GM12878 (cell line): ENCODE measurements around the gene ZDHHC18. TPM values are rescaled to one million over a fixed set of nuclear protein-coding genes. Genes with fewer than 3 reads are reported as not detected.
A peak's percentile ranks its signal among the peaks of the same experiment; 100 is the strongest.

Experiments used
- ATAC-seq: fragments of 200-7000 bp; cut with Tn5 transposase; 3 replicates; pipeline ENCODE4 v1.9.1; 2020; ENCODE audit warnings: mild to moderate bottlenecking, moderate library complexity
- BruUV-seq: library from RNA; stranded (reverse); fragments of 400-500 nt; replicated peaks from 2 replicates; lab custom pipeline; 2021; lab: Mats Ljungman, UMichigan
- CTCF ChIA-PET: fragments of 300-600 bp; sonication (Branson Sonifier 250); formaldehyde crosslinking; extraction: SDS; loops from one replicate; lab custom pipeline; 2021; ENCODE audit warnings: inconsistent platforms; lab: Yijun Ruan, JAX
- POLR2A ChIA-PET: fragments of 350-600 bp; formaldehyde crosslinking; extraction: SDS; loops from one replicate; lab custom pipeline; 2021; ENCODE audit warnings: inconsistent platforms; lab: Charles Lee
- RAD21 ChIA-PET: fragments of 300-600 bp; sonication (Branson Sonifier 250); formaldehyde crosslinking; loops from one replicate; lab custom pipeline; 2023; ENCODE audit warnings: antibody characterized with exemption; ENCODE audit not compliant: unreplicated experiment; lab: Charles Lee
- SMC1A ChIA-PET: fragments of 300-600 bp; sonication (Branson Sonifier 250); formaldehyde crosslinking; loops from one replicate; lab custom pipeline; 2023; ENCODE audit not compliant: unreplicated experiment, uncharacterized antibody; lab: Charles Lee
- DNase-seq: peaks from one replicate; pipeline ENCODE4 v3.0.0-alpha.2; 2011; ENCODE audit warnings: low read depth, low spot score
- FAIRE-seq: peaks from 3 replicates; lab custom pipeline; 2011; peaks lifted over from hg19 to GRCh38; lab: Jason Lieb, UNC
- H2AFZ ChIP-seq: 2 replicates; pipeline ENCODE4 v1.6.0; 2011; ENCODE audit warnings: low read depth, low read length, control low read depth; ENCODE audit not compliant: control insufficient read depth
- H3K27ac ChIP-seq: 2 replicates; pipeline ENCODE4 v1.5.1; 2011; ENCODE audit warnings: control low read depth; ENCODE audit not compliant: control insufficient read depth, insufficient read depth
- H3K27me3 ChIP-seq, 2 experiments: replicated peaks in 1 of 2; 2 replicates each; pipeline versions ENCODE4 v1.6.0 to v1.6.1; 2011; ENCODE audit warnings: low read length in 1 of 2; ENCODE audit not compliant: control insufficient read depth in 2 of 2, insufficient read depth in 2 of 2
- H3K36me3 ChIP-seq, 2 experiments: 2 replicates each; pipeline ENCODE4 v1.5.1; 2011; ENCODE audit warnings: low read length in 1 of 2; ENCODE audit not compliant: control insufficient read depth in 2 of 2, insufficient read depth in 2 of 2
- H3K4me1 ChIP-seq: 2 replicates; pipeline ENCODE4 v1.6.1; 2011; ENCODE audit warnings: mild to moderate bottlenecking, low read length, moderate library complexity, mixed read lengths; ENCODE audit not compliant: control insufficient read depth, insufficient read depth
- H3K4me2 ChIP-seq: 2 replicates; pipeline ENCODE4 v1.6.0; 2011; ENCODE audit warnings: control low read depth; ENCODE audit not compliant: control insufficient read depth, insufficient read depth
- H3K4me3 ChIP-seq: fragments of 200-600 bp; sonication (generic); 2 replicates; pipeline ENCODE4 v1.5.1; 2016
- H3K79me2 ChIP-seq: 2 replicates; pipeline ENCODE4 v1.6.0; 2011; ENCODE audit warnings: low read length; ENCODE audit not compliant: control insufficient read depth, insufficient read depth
- H3K9ac ChIP-seq: 2 replicates; pipeline ENCODE4 v1.8.0; 2011; ENCODE audit warnings: low read length, control low read depth, mixed read lengths; ENCODE audit not compliant: control insufficient read depth, insufficient read depth
- H3K9me3 ChIP-seq: replicated peaks from 3 replicates; pipeline ENCODE4 v1.5.1; 2011; ENCODE audit warnings: mild to moderate bottlenecking, low read length; ENCODE audit not compliant: control insufficient read depth, insufficient read depth
- H4K20me1 ChIP-seq: 2 replicates; pipeline ENCODE4 v1.6.0; 2011; ENCODE audit not compliant: control insufficient read depth, insufficient read depth
- ZNF384 ChIP-seq: IDR thresholded peaks from 2 replicates; pipeline ENCODE4 v1.6.1; 2012; ENCODE audit warnings: low read depth, mild to moderate bottlenecking, low read length, improper control_type of control experiment, borderline replicate concordance
- WGBS: methylation state at CpG from one replicate; pipeline ENCODE4 v1.1.6; 2016; ENCODE audit warnings: low lambda C conversion rate; ENCODE audit not compliant: insufficient replicate concordance, insufficient coverage; ENCODE audit errors: missing lambda C conversion rate; 5-methylcytosine and 5-hydroxymethylcytosine counted together
- in situ Hi-C: fragments of 300-500 bp; cut with MboI; formaldehyde crosslinking; loops from 9 replicates; pipeline ENCODE4 v1.14.3; 2018; ENCODE audit warnings: mixed read lengths
- intact Hi-C: fragments of 100-400 bp; cut with micrococcal nuclease; formaldehyde crosslinking; loops from one replicate; pipeline ENCODE4 v1.14.2; 2022; ENCODE audit not compliant: unreplicated experiment
- polyA plus RNA-seq, 11 experiments: library from polyadenylated mRNA; depleted of rRNA in 4 of 11; unstranded in 6 of 11; stranded (reverse) in 5 of 11; fragments of >200 nt; fragmentation: Nextera tagmentation in 4 of 11; fragmentation: Illumina TruSeq in 1 of 11; extraction: Ambion mirVana in 4 of 11; extraction: Trizol in 1 of 11; gene quantifications; 1 replicate in 1 of 11; 2 replicates in 10 of 11; pipeline versions ENCODE4 v1.2.1 to v1.2.3, GENCODE V29; 2011 to 2016; ENCODE audit warnings: inconsistent platforms in 2 of 11, missing spikeins in 2 of 11, low read depth in 1 of 11
- total RNA-seq, 4 experiments: library from RNA; depleted of rRNA in 3 of 4; stranded (reverse); fragments of >200 nt in 3 of 4; fragmentation: Illumina TruSeq in 1 of 4; extraction: Trizol in 1 of 4; gene quantifications; 2 replicates each; pipeline versions ENCODE4 v1.2.1 to v1.2.3, GENCODE V29; 2013 to 2021
- TF ChIP-seq, protein P1 (sequence below): IDR thresholded peaks from 2 replicates; pipeline ENCODE4 v1.6.1; 2012; ENCODE audit warnings: improper control_type of control experiment, low read depth, low read length; ENCODE audit not compliant: insufficient replicate concordance
- TF ChIP-seq, protein P2 (sequence below), 3 experiments: IDR thresholded peaks in 2 of 3; conservative IDR thresholded peaks in 1 of 3; 2 replicates each; pipeline ENCODE4 v1.5.1; 2011; ENCODE audit warnings: low read depth in 3 of 3, low read length in 3 of 3, mild to moderate bottlenecking in 3 of 3, control low read depth in 2 of 3, moderate library complexity in 2 of 3, inconsistent platforms in 1 of 3, mixed read lengths in 1 of 3; ENCODE audit not compliant: control insufficient read depth in 2 of 3, insufficient read depth in 1 of 3; ENCODE audit errors: extremely low read depth in 1 of 3

ZDHHC18 gene
- total and polyA plus RNA-seq, 10 of the 15 experiments (the other 5 are each of a cell fraction or from before 2014, with no cell fraction given), result 0.40 to 81.2 (median 21.3) TPM

DNA sequence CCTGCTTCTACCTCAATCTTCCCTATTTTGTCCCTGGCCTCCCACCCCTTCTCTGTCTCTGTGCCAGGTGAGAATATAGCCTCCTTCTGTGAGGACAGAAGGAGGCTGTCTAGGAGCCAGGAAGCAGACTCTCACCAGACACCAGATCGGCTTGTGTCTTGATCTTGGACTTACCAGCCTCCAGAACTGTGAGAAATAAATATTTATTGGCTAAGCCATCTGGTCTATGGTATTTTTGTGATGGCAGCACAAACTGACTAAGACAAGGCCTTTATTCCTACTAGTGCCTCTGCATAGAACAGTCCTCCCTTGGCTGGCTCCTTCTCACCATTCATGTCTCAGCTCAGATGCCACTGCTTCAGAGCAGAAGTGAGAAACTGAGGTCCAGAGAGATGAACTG, 61.7 kb downstream of the ZDHHC18 start:
- POLR2A ChIA-PET, result interaction anchor here (0.6 to 3.1 kb wide), 2 partner anchors 12 to 309 kb away, joined by 3 to 33 read pairs; partner anchors contain the start of gene GPATCH3
- BruUV-seq, result TSS peak; percentile 64
- RAD21 ChIA-PET, result interaction anchor here (0.7 to 1.9 kb wide), 2 partner anchors 11 to 286 kb away, joined by 3 to 4 read pairs; no protein-coding TSS in a partner anchor

More for the DNA sequence above, 61.7 kb downstream of the ZDHHC18 start:
- no peaks in the 10 kb centered on the region for H3K9me3 ChIP-seq
- 100% methylated on average over 1 of the region's 1 CpG for WGBS
- H3K9ac ChIP-seq, result no peak overlapping the region
- ChIA-PET SMC1A (interaction anchor here (0.8 to 4.4 kb wide), 6 partner anchors 9 to 286 kb away, joined by 3 to 18 read pairs (median 7); partner anchors contain the start of gene GPATCH3), CTCF (interaction anchor here (0.8 to 4.8 kb wide), 13 partner anchors 10 to 349 kb away, joined by 3 to 31 read pairs (median 4); partner anchors contain the start of genes GPATCH3 and SFN)
- TF ChIP-seq, protein P1, sequence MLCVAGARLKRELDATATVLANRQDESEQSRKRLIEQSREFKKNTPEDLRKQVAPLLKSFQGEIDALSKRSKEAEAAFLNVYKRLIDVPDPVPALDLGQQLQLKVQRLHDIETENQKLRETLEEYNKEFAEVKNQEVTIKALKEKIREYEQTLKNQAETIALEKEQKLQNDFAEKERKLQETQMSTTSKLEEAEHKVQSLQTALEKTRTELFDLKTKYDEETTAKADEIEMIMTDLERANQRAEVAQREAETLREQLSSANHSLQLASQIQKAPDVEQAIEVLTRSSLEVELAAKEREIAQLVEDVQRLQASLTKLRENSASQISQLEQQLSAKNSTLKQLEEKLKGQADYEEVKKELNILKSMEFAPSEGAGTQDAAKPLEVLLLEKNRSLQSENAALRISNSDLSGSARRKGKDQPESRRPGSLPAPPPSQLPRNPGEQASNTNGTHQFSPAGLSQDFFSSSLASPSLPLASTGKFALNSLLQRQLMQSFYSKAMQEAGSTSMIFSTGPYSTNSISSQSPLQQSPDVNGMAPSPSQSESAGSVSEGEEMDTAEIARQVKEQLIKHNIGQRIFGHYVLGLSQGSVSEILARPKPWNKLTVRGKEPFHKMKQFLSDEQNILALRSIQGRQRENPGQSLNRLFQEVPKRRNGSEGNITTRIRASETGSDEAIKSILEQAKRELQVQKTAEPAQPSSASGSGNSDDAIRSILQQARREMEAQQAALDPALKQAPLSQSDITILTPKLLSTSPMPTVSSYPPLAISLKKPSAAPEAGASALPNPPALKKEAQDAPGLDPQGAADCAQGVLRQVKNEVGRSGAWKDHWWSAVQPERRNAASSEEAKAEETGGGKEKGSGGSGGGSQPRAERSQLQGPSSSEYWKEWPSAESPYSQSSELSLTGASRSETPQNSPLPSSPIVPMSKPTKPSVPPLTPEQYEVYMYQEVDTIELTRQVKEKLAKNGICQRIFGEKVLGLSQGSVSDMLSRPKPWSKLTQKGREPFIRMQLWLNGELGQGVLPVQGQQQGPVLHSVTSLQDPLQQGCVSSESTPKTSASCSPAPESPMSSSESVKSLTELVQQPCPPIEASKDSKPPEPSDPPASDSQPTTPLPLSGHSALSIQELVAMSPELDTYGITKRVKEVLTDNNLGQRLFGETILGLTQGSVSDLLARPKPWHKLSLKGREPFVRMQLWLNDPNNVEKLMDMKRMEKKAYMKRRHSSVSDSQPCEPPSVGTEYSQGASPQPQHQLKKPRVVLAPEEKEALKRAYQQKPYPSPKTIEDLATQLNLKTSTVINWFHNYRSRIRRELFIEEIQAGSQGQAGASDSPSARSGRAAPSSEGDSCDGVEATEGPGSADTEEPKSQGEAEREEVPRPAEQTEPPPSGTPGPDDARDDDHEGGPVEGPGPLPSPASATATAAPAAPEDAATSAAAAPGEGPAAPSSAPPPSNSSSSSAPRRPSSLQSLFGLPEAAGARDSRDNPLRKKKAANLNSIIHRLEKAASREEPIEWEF, result no peak
- TF ChIP-seq ZNF384, result no peak
- TF ChIP-seq, protein P2, sequence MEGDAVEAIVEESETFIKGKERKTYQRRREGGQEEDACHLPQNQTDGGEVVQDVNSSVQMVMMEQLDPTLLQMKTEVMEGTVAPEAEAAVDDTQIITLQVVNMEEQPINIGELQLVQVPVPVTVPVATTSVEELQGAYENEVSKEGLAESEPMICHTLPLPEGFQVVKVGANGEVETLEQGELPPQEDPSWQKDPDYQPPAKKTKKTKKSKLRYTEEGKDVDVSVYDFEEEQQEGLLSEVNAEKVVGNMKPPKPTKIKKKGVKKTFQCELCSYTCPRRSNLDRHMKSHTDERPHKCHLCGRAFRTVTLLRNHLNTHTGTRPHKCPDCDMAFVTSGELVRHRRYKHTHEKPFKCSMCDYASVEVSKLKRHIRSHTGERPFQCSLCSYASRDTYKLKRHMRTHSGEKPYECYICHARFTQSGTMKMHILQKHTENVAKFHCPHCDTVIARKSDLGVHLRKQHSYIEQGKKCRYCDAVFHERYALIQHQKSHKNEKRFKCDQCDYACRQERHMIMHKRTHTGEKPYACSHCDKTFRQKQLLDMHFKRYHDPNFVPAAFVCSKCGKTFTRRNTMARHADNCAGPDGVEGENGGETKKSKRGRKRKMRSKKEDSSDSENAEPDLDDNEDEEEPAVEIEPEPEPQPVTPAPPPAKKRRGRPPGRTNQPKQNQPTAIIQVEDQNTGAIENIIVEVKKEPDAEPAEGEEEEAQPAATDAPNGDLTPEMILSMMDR (IDR thresholded peaks at IDR 0.05 in 2 of 3, conservative IDR thresholded peaks at IDR 0.05 in 1 of 3; ENCODE audit: control insufficient read depth in 2 of 3, extremely low read depth in 1 of 3, insufficient read depth in 1 of 3, low read depth in 3 of 3, low read length in 3 of 3), result no peak
- in situ Hi-C loops (no loop called here), intact Hi-C loops (no loop called here)
- no peak overlapping the region for H3K4me2 ChIP-seq
- no peak for FAIRE-seq
- no peaks in the 10 kb centered on the region for H3K27me3 ChIP-seq
- peaks cover 9% of the 10 kb centered on the region for H3K4me1 ChIP-seq
- 0 out of 2 replicates have a peak, but pooled peaks cover 3% of the 10 kb centered on the region for H4K20me1 ChIP-seq
- DNase-seq, result no peak
- peak overlapping the region; percentile 96; the same call in 1 of the 2 replicates for H3K4me3 ChIP-seq
- no peak overlapping the region for H3K27ac ChIP-seq
- no peak overlapping the region for H2AFZ ChIP-seq
- peaks cover 23% of the 10 kb centered on the region for H3K79me2 ChIP-seq
- peaks cover 8 to 14% of the 10 kb centered on the region in 2 experiments for H3K36me3 ChIP-seq
- ATAC-seq, result no peak
